Nephron progenitor cell (in vitro differentiated cells): ENCODE measurements around the gene GPATCH4.
"Not testable (repeated sequence)": the region's sequence is repeated elsewhere in the genome, so short reads cannot be mapped to it uniquely, and the experiment has no call there.

ENCODE experiments used
- DNase-seq: peaks from one replicate; pipeline ENCODE4 v3.0.0; 2021
- H3K27ac Mint-ChIP-seq: 2 replicates; pipeline ENCODE4 v1.8.0; 2021; ENCODE audit warnings: mild to moderate bottlenecking, moderate library complexity, mixed read lengths
- H3K27me3 Mint-ChIP-seq: 2 replicates; pipeline ENCODE4 v1.8.0; 2021; ENCODE audit warnings: mild to moderate bottlenecking, low read depth, mixed read lengths; ENCODE audit not compliant: poor library complexity
- H3K36me3 Mint-ChIP-seq: 2 replicates; pipeline ENCODE4 v1.8.0; 2021; ENCODE audit warnings: low read depth, mixed read lengths
- H3K4me1 Mint-ChIP-seq: 2 replicates; pipeline ENCODE4 v1.8.0; 2021; ENCODE audit warnings: mixed read lengths
- H3K4me3 Mint-ChIP-seq: 2 replicates; pipeline ENCODE4 v1.8.0; 2021; ENCODE audit warnings: mild to moderate bottlenecking, moderate library complexity, mixed read lengths
- H3K9me3 Mint-ChIP-seq: 2 replicates; pipeline ENCODE4 v1.8.0; 2021; ENCODE audit warnings: mild to moderate bottlenecking, moderate library complexity, mixed read lengths
- CTCF ChIP-seq: fragments of 200-600 bp; sonication (generic); IDR thresholded peaks from 2 replicates; pipeline ENCODE4 v1.5.0; 2021; ENCODE audit warnings: antibody characterized with exemption

Gene GPATCH4

GRCh38 chr1:156553860-156554485 lies 47.3 kb downstream of the GPATCH4 start:
- Mint-ChIP-seq H3K9me3 (no peaks in the 10 kb centered on the region), H3K36me3 (peaks cover 42% of the 10 kb centered on the region), H3K4me1 (peaks cover 8% of the 10 kb centered on the region), H3K4me3 (no peak overlapping the region), H3K27ac (no peak overlapping the region), H3K27me3 (no peaks in the 10 kb centered on the region)
- TF ChIP-seq CTCF = no peak
- no peak for DNase-seq

- Mint-ChIP-seq H3K36me3 (peaks cover 42% of the 10 kb centered on the region), H3K27ac (peak overlapping the region; percentile 26)
- not testable (repeated sequence) for DNase-seq, H3K4me1 Mint-ChIP-seq, H3K9me3 Mint-ChIP-seq, H3K4me3 Mint-ChIP-seq, H3K27me3 Mint-ChIP-seq
Measured at GRCh38 chr1:156552937-156553336, 48.3 kb downstream of the GPATCH4 start.

GRCh38 chr1:156552518-156552917 lies 48.8 kb downstream of the GPATCH4 start:
- Mint-ChIP-seq H3K27ac (no peak overlapping the region), H3K9me3 (no peaks in the 10 kb centered on the region), H3K27me3 (no peaks in the 10 kb centered on the region), H3K4me3 (no peak overlapping the region), H3K4me1 (peaks cover 8% of the 10 kb centered on the region), H3K36me3 (peaks cover 45% of the 10 kb centered on the region)
- no peak for TF ChIP-seq CTCF
- no peak for DNase-seq

- Mint-ChIP-seq H3K9me3 (no peaks in the 10 kb centered on the region), H3K27me3 (no peaks in the 10 kb centered on the region), H3K36me3 (peaks cover 51% of the 10 kb centered on the region), H3K4me3 (no peak overlapping the region), H3K27ac (peak overlapping the region; percentile 21), H3K4me1 (peaks cover 8% of the 10 kb centered on the region)
- no peak for DNase-seq
- no peak for TF ChIP-seq CTCF
Measured at GRCh38 chr1:156551869-156552268, 49.4 kb downstream of the GPATCH4 start.

GRCh38 chr1:156551066-156551643 lies 50.1 kb downstream of the GPATCH4 start:
- no peak overlapping the region for H3K27ac Mint-ChIP-seq
- no peaks in the 10 kb centered on the region for H3K27me3 Mint-ChIP-seq
- peaks cover 8% of the 10 kb centered on the region for H3K4me1 Mint-ChIP-seq
- DNase-seq = no peak
- H3K4me3 Mint-ChIP-seq = no peak overlapping the region
- peaks cover 58% of the 10 kb centered on the region for H3K36me3 Mint-ChIP-seq
- H3K9me3 Mint-ChIP-seq = no peaks in the 10 kb centered on the region
- no peak for TF ChIP-seq CTCF

- Mint-ChIP-seq H3K27ac (no peak overlapping the region), H3K27me3 (no peaks in the 10 kb centered on the region), H3K4me1 (peaks cover 8% of the 10 kb centered on the region), H3K36me3 (peaks cover 52% of the 10 kb centered on the region), H3K4me3 (no peak overlapping the region), H3K9me3 (no peaks in the 10 kb centered on the region)
- TF ChIP-seq CTCF = no peak
- DNase-seq = no peak
Measured at GRCh38 chr1:156550346-156550745, 50.9 kb downstream of the GPATCH4 start.
